ENCODE results near the gene QRFP. TPM values are rescaled to one million over a fixed set of nuclear protein-coding genes. Genes with fewer than 3 reads are reported as not detected.

Gene QRFP
- total RNA-seq, 3 donors from 2014 or later, result 0.24 to 0.87 TPM; not detected in 1

DNA sequence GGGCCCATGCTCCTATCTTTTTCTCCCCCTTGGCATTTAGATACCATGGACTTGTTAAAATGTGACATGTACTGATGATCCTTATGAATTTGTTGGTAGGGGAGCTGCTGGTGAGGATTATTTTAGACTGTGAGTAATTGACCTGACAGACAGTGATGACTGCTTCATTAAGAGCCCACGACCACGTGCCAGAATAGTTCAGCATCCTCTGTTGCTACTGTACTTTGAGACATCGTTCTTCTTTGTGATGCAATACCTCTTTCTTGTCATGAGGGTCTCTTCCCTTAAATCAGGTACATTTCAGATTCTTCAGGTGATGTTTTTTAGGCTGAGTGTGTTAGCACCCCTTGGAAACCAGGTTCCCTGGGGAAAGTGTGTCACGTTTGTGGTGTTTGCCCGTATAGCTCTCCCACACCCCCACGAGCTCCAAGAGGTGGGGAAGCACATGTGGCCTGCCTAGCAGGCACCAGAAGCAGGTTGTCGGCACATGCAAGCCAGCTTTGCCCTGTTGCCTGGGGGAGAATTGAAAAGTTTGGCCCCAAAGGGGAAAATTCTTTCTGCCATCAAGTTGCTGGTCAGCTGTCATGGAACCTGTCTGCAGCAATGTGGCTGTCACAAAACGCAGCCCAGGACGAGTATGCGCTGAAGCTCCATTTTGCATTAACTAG is 25.1 kb downstream of the QRFP start:
- H3K4me1 ChIP-seq (ENCODE audit: low read depth), result peaks cover 24% of the 10 kb centered on the region
- H3K36me3 ChIP-seq (ENCODE audit: low read depth), result peaks cover 9% of the 10 kb centered on the region
- intact Hi-C loops (cut with DNase I, micrococcal nuclease), result no loop called here
- TF ChIP-seq, protein P1, sequence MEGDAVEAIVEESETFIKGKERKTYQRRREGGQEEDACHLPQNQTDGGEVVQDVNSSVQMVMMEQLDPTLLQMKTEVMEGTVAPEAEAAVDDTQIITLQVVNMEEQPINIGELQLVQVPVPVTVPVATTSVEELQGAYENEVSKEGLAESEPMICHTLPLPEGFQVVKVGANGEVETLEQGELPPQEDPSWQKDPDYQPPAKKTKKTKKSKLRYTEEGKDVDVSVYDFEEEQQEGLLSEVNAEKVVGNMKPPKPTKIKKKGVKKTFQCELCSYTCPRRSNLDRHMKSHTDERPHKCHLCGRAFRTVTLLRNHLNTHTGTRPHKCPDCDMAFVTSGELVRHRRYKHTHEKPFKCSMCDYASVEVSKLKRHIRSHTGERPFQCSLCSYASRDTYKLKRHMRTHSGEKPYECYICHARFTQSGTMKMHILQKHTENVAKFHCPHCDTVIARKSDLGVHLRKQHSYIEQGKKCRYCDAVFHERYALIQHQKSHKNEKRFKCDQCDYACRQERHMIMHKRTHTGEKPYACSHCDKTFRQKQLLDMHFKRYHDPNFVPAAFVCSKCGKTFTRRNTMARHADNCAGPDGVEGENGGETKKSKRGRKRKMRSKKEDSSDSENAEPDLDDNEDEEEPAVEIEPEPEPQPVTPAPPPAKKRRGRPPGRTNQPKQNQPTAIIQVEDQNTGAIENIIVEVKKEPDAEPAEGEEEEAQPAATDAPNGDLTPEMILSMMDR (IDR thresholded peaks at IDR 0.05), result no peak
- no peaks in the 10 kb centered on the region for H3K9me3 ChIP-seq
- DNase-seq (no peak), ATAC-seq (no peak)
- no peak overlapping the region for H3K4me3 ChIP-seq

DNA sequence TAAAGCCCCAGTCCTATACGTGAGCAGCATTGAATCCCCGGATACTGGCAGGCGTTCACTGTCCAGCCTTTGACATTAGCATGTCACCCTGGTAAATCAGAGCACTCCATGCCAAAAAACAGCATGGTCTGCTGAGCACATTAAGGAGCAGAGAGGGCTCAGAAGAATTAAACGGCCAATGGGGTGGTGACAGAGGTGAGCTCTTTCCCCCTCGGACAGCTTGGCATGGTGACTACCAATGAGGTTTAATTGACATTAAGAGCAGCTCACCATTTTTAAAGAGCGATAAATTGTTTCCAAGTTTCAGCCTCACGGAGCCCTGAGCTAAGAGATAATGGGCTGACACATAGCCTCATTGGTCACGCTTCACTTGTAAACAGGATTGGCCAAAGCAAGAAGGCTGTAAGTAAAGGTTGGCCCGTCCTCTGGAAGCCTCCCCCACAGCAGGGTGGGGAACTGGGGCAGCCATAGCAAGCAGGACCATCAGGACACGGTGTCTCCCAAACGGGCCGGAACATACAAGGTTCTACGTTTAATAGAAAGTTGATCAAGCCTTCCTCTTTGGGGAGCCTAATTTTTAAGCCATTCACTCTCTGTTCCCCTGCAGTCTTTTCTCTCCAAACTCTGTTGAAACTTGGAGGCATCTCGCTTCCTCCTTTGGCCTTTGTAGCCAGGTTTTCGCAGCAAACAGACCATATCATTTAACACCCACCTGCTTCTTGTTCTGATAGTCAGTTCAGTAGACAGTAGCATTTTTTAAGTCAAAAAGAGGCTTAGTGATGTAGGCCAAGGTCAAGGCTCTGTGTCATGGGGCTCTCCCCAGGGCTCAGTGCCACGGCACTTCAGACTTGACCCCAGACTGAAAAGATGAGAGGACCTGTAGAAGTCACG is 25.9 kb downstream of the QRFP start:
- H3K9me3 ChIP-seq, result no peaks in the 10 kb centered on the region
- DNase-seq, result no peak
- H3K36me3 ChIP-seq (ENCODE audit: low read depth), result peaks cover 9% of the 10 kb centered on the region
- H3K4me3 ChIP-seq, result no peak overlapping the region
- H3K4me1 ChIP-seq (ENCODE audit: low read depth), result peaks cover 24% of the 10 kb centered on the region
- intact Hi-C loops (cut with DNase I, micrococcal nuclease), result no loop called here
- ATAC-seq, result no peak
- TF ChIP-seq, protein P1 (IDR thresholded peaks at IDR 0.05), result no peak

DNA sequence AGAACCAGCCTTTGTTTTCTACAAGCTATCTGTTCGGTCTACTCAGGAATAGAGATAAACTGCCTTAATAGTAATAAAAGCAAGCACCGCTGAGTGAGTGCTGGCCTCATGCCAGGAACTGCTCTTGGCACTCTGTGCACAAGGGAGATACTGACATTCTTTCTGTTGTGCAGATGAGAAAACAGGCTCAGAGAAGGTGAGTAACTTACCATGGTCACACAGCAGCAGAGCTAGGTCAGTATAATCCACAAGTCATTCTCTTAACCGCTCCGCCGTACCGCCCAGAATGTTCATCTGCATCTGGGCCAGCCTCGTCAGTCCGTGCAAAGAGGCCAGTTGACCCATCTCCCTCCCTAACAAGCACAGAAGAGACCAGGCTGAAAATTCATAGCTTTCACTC is 27.4 kb downstream of the QRFP start:
- Histone ChIP-seq H3K36me3 (ENCODE audit: low read depth) (peaks cover 9% of the 10 kb centered on the region), H3K9me3 (no peaks in the 10 kb centered on the region), H3K4me1 (ENCODE audit: low read depth) (peaks cover 24% of the 10 kb centered on the region), H3K4me3 (no peak overlapping the region)
- TF ChIP-seq, protein P1 (IDR thresholded peaks at IDR 0.05), result no peak
- ATAC-seq, result no peak
- DNase-seq, result peak in 2 of 3 donors; percentile 55 to 63
- intact Hi-C loops (cut with DNase I, micrococcal nuclease), result no loop called here

DNA sequence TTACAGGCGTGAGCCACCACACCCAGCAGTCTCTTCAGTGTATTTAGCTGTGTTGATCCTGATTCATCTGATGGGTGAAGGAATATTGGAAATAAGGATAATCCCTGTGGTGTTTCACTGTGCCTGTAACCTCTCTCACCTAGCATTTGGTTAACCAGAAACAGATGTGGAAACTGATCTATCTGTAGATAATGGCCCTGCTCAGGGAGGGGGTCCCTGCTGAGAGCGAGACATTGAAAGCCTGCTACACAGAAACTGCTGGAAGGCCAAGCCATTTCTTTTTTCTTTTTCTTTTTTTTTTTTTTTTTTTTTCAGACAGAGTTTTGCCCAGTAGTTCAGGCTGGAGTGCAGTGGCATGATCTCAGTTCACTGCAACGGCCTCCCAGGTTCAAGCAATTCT is 28.4 kb downstream of the QRFP start:
- ATAC-seq (no peak), DNase-seq (no peak)
- intact Hi-C loops (cut with DNase I, micrococcal nuclease), result no loop called here
- Histone ChIP-seq H3K4me1 (ENCODE audit: low read depth) (peaks cover 20% of the 10 kb centered on the region), H3K36me3 (ENCODE audit: low read depth) (peaks cover 4% of the 10 kb centered on the region), H3K9me3 (no peaks in the 10 kb centered on the region), H3K4me3 (no peak overlapping the region)
- TF ChIP-seq, protein P1 (IDR thresholded peaks at IDR 0.05), result no peak

DNA sequence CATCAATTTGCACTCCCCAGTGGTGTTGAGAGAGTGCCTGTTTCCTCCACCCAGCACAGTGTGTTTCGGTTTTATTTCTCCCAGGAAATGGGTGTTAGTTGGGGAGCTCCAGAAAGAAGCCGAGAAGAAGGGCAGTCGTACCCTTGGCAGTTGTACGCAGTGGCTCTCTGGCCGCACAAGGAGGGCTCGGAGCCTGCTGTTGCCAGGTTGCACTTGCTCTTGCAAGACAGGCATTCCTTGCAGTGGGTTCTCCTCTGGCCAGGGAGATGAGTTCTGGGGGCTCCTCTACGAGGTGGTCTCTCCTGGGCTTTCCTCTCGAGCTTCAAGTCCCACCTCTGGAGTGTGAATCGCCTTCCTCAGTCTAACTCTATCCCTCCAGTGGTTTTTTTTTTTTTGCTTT is 29.1 kb downstream of the QRFP start:
- H3K4me1 ChIP-seq (ENCODE audit: low read depth), result peaks cover 14% of the 10 kb centered on the region
- intact Hi-C loops (cut with DNase I, micrococcal nuclease), result no loop called here

More for the DNA sequence above, 29.1 kb downstream of the QRFP start:
- TF ChIP-seq, protein P1 (IDR thresholded peaks at IDR 0.05), result no peak
- H3K4me3 ChIP-seq, result no peak overlapping the region
- H3K9me3 ChIP-seq, result no peaks in the 10 kb centered on the region
- no peak for DNase-seq
- peaks cover 4% of the 10 kb centered on the region for H3K36me3 ChIP-seq (ENCODE audit: low read depth)
- ATAC-seq, result no peak

All from mucosa of descending colon (tissue), 3 donors.